ENCODE data around the gene KAZN.

KAZN gene

GRCh38 chr1:14561014-14561693, 37.3 kb upstream of the KAZN start:
- H3K4me3 ChIP-seq (ENCODE audit: low read depth, low read length), result no peak overlapping the region
- DNase-seq (ENCODE audit: low read depth), result no peak
- TF ChIP-seq CTCF (IDR thresholded peaks at IDR 0.05; ENCODE audit: insufficient read depth, low read depth, low read length, missing control alignments), result no peak

- TF ChIP-seq CTCF (IDR thresholded peaks at IDR 0.05; ENCODE audit: insufficient read depth, low read depth, low read length, missing control alignments), result no peak
- H3K4me3 ChIP-seq (ENCODE audit: low read depth, low read length), result no peak overlapping the region
- DNase-seq (ENCODE audit: low read depth), result no peak
These were observed 33.4 kb upstream of the KAZN start for GRCh38 chr1:14565090-14565489.

GRCh38 chr1:14567056-14567455, 31.4 kb upstream of the KAZN start:
- peak; percentile 33 for DNase-seq (ENCODE audit: low read depth)
- no peak for TF ChIP-seq CTCF (IDR thresholded peaks at IDR 0.05; ENCODE audit: insufficient read depth, low read depth, low read length, missing control alignments)
- no peak overlapping the region for H3K4me3 ChIP-seq (ENCODE audit: low read depth, low read length)

- DNase-seq (ENCODE audit: low read depth), result no peak
- TF ChIP-seq CTCF (IDR thresholded peaks at IDR 0.05; ENCODE audit: insufficient read depth, low read depth, low read length, missing control alignments), result no peak
- H3K4me3 ChIP-seq (ENCODE audit: low read depth, low read length), result no peak overlapping the region
These were observed 30.6 kb upstream of the KAZN start for GRCh38 chr1:14567903-14568302.

GRCh38 chr1:14568716-14569355, 29.6 kb upstream of the KAZN start:
- no peak for TF ChIP-seq CTCF (IDR thresholded peaks at IDR 0.05; ENCODE audit: insufficient read depth, low read depth, low read length, missing control alignments)
- DNase-seq (ENCODE audit: low read depth), result no peak
- no peak overlapping the region for H3K4me3 ChIP-seq (ENCODE audit: low read depth, low read length)

- DNase-seq (ENCODE audit: low read depth), result no peak
- no peak overlapping the region for H3K4me3 ChIP-seq (ENCODE audit: low read depth, low read length)
- no peak for TF ChIP-seq CTCF (IDR thresholded peaks at IDR 0.05; ENCODE audit: insufficient read depth, low read depth, low read length, missing control alignments)
These were observed 28.0 kb upstream of the KAZN start for GRCh38 chr1:14570514-14570913.
